Right lobe of liver (tissue), 4 donors: ENCODE results near the gene TRIL.

Source experiments
- POLR2A ChIP-seq: fragments of 450-650 bp; IDR thresholded peaks from one replicate; pipeline ENCODE4 v1.6.1; 2017; ENCODE audit warnings: antibody characterized with exemption, mild to moderate bottlenecking
- TF ChIP-seq, protein P1 (sequence below), 4 donors: fragments of 200-600 bp in 3 of 4; fragments of 450-650 bp in 1 of 4; IDR thresholded peaks; one replicate each; pipeline versions ENCODE4 v1.5.1 to v1.8.0; 2016 to 2022; ENCODE audit warnings: antibody characterized with exemption in 4 of 4, mild to moderate bottlenecking in 2 of 4
- donor health status: DM: no; HTN: no; CAD: no.
- donor health status: DM: no; HTN: no; CAD: no.
- donor health status: DM: no; HTN: yes; CAD: no.

DNA sequence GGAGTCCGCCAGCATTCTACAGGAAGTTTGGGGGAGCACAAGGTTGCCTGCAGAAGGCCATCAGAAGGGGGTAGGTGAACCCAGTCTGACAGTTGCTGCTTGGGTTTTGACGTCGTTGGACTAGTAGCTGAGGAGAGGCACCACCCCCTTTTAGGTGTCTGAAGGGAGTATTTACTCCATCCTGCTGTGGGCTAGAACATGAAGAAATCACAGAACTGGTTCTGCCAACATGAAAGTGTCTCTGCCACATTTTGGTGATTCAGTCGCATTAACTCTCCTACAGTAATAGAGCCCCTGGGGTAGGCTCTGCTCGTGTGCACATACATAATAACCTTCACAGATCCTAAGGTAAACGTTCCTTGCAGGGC lies 834 bp upstream of the TRIL start:
- TF ChIP-seq, protein P1, sequence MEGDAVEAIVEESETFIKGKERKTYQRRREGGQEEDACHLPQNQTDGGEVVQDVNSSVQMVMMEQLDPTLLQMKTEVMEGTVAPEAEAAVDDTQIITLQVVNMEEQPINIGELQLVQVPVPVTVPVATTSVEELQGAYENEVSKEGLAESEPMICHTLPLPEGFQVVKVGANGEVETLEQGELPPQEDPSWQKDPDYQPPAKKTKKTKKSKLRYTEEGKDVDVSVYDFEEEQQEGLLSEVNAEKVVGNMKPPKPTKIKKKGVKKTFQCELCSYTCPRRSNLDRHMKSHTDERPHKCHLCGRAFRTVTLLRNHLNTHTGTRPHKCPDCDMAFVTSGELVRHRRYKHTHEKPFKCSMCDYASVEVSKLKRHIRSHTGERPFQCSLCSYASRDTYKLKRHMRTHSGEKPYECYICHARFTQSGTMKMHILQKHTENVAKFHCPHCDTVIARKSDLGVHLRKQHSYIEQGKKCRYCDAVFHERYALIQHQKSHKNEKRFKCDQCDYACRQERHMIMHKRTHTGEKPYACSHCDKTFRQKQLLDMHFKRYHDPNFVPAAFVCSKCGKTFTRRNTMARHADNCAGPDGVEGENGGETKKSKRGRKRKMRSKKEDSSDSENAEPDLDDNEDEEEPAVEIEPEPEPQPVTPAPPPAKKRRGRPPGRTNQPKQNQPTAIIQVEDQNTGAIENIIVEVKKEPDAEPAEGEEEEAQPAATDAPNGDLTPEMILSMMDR (IDR thresholded peaks at IDR 0.05) = no peak
- TF ChIP-seq POLR2A = no peak
